WTC11 (cell line): ENCODE measurements around the gene OSBPL6. TPM values are rescaled to one million over a fixed set of nuclear protein-coding genes. Genes with fewer than 3 reads are reported as not detected.

Source experiments
- ATAC-seq: fragments of 200-7000 bp; cut with Tn5 transposase; 2 replicates; pipeline ENCODE4 v1.10.0; 2021; ENCODE audit warnings: mild to moderate bottlenecking, moderate library complexity
- CTCF ChIA-PET: fragments of 300-600 bp; sonication (Branson Sonifier 250); formaldehyde crosslinking; loops from one replicate; lab custom pipeline; 2021; ENCODE audit warnings: antibody characterized with exemption; lab: Charles Lee
- POLR2A ChIA-PET: fragments of 350-600 bp; sonication (Branson Sonifier 250); formaldehyde crosslinking; loops from one replicate; lab custom pipeline; 2021; ENCODE audit warnings: antibody characterized with exemption; lab: Charles Lee
- DNase-seq: peaks from one replicate; pipeline ENCODE4 v3.0.0; 2021; ENCODE audit warnings: low spot score
- H3K27ac Mint-ChIP-seq: 2 replicates; pipeline ENCODE4 v1.8.0; 2021; ENCODE audit warnings: mixed read lengths
- H3K27me3 Mint-ChIP-seq: 2 replicates; pipeline ENCODE4 v1.8.0; 2021; ENCODE audit warnings: low read depth, mild to moderate bottlenecking, moderate library complexity, mixed read lengths
- H3K36me3 Mint-ChIP-seq: 2 replicates; pipeline ENCODE4 v1.8.0; 2021; ENCODE audit warnings: mixed read lengths
- H3K4me1 Mint-ChIP-seq: 2 replicates; pipeline ENCODE4 v1.8.0; 2022; ENCODE audit warnings: mixed read lengths
- H3K4me3 Mint-ChIP-seq: 2 replicates; pipeline ENCODE4 v1.8.0; 2021; ENCODE audit warnings: mild to moderate bottlenecking, moderate library complexity, mixed read lengths
- H3K9me3 Mint-ChIP-seq: 2 replicates; pipeline ENCODE4 v1.8.0; 2021; ENCODE audit warnings: mixed read lengths
- ATF1 ChIP-seq: sonication (generic); formaldehyde crosslinking; IDR thresholded peaks from 2 replicates; pipeline ENCODE4 v1.8.1; 2023; ENCODE audit warnings: mild to moderate bottlenecking, moderate library complexity, missing genetic modification reagents
- CBFB ChIP-seq: sonication (generic); formaldehyde crosslinking; IDR thresholded peaks from 2 replicates; pipeline ENCODE4 v1.8.1; 2022; ENCODE audit warnings: mild to moderate bottlenecking, low read depth, missing genetic modification reagents
- ESRRA ChIP-seq: sonication (generic); formaldehyde crosslinking; IDR thresholded peaks from 2 replicates; pipeline ENCODE4 v1.8.1; 2022; ENCODE audit warnings: mild to moderate bottlenecking, missing genetic modification reagents, borderline replicate concordance
- FOXK1 ChIP-seq: sonication (generic); formaldehyde crosslinking; IDR thresholded peaks from 2 replicates; pipeline ENCODE4 v1.8.0; 2022; ENCODE audit warnings: mild to moderate bottlenecking, moderate library complexity, missing genetic modification reagents
- GABPB1 ChIP-seq: sonication (generic); formaldehyde crosslinking; IDR thresholded peaks from 2 replicates; pipeline ENCODE4 v1.8.1; 2023; ENCODE audit warnings: mild to moderate bottlenecking, missing genetic modification reagents
- HMGA2 ChIP-seq: fragments of 250-450 bp; sonication (Bioruptor Pico); IDR thresholded peaks from 2 replicates; pipeline ENCODE4 v1.4.0; 2021; ENCODE audit warnings: mild to moderate bottlenecking, moderate library complexity
- MYBL2 ChIP-seq: sonication (generic); formaldehyde crosslinking; IDR thresholded peaks from 2 replicates; pipeline ENCODE4 v1.8.1; 2023; ENCODE audit warnings: mild to moderate bottlenecking, moderate library complexity, missing genetic modification reagents
- NR1H2 ChIP-seq: sonication (generic); formaldehyde crosslinking; IDR thresholded peaks from 2 replicates; pipeline ENCODE4 v1.9.0; 2021; ENCODE audit warnings: mild to moderate bottlenecking, moderate library complexity, missing genetic modification reagents
- NR3C1 ChIP-seq: sonication (generic); formaldehyde crosslinking; conservative IDR thresholded peaks from 2 replicates; pipeline ENCODE4 v1.8.1; 2023; ENCODE audit warnings: low read depth, mild to moderate bottlenecking, missing genetic modification reagents
- SP1 ChIP-seq: sonication (generic); formaldehyde crosslinking; conservative IDR thresholded peaks from 2 replicates; pipeline ENCODE4 v1.8.1; 2022; ENCODE audit warnings: missing genetic modification reagents
- TEAD1 ChIP-seq: sonication (generic); formaldehyde crosslinking; IDR thresholded peaks from 2 replicates; pipeline ENCODE4 v1.8.0; 2022; ENCODE audit warnings: mild to moderate bottlenecking, missing genetic modification reagents
- ZBTB21 ChIP-seq: sonication (generic); formaldehyde crosslinking; IDR thresholded peaks from 2 replicates; pipeline ENCODE4 v1.8.1; 2023; ENCODE audit warnings: mild to moderate bottlenecking, missing genetic modification reagents, borderline replicate concordance
- ZNF219 ChIP-seq: sonication (generic); formaldehyde crosslinking; IDR thresholded peaks from 2 replicates; pipeline ENCODE4 v1.8.0; 2023; ENCODE audit warnings: missing genetic modification reagents, mild to moderate bottlenecking, borderline replicate concordance
- total RNA-seq: library from RNA; stranded (reverse); gene quantifications from 3 replicates; pipeline ENCODE4 v1.2.3, GENCODE V29; 2021
- TF ChIP-seq, protein P1 (sequence below): sonication (generic); formaldehyde crosslinking; IDR thresholded peaks from 2 replicates; pipeline ENCODE4 v1.8.1; 2022; ENCODE audit warnings: mild to moderate bottlenecking, missing genetic modification reagents, moderate library complexity, borderline replicate concordance
- TF ChIP-seq, protein P2 (sequence below): fragments of 250-450 bp; sonication (Bioruptor Pico); IDR thresholded peaks from 2 replicates; pipeline ENCODE4 v2.1.2; 2022; ENCODE audit warnings: mild to moderate bottlenecking, moderate library complexity
- TF ChIP-seq, protein P3 (sequence below): sonication (generic); formaldehyde crosslinking; IDR thresholded peaks from 2 replicates; pipeline ENCODE4 v1.8.1; 2023; ENCODE audit warnings: mild to moderate bottlenecking, missing genetic modification reagents
- TF ChIP-seq, protein P4 (sequence below): sonication (generic); formaldehyde crosslinking; IDR thresholded peaks from 2 replicates; pipeline ENCODE4 v1.8.1; 2022; ENCODE audit warnings: mild to moderate bottlenecking, moderate library complexity, missing genetic modification reagents
- TF ChIP-seq, protein P5 (sequence below): sonication (generic); formaldehyde crosslinking; IDR thresholded peaks from 2 replicates; pipeline ENCODE4 v1.8.0; 2022; ENCODE audit warnings: mild to moderate bottlenecking, missing genetic modification reagents
- TF ChIP-seq, protein P6 (sequence below): sonication (generic); formaldehyde crosslinking; conservative IDR thresholded peaks from 2 replicates; pipeline ENCODE4 v1.8.1; 2023; ENCODE audit warnings: mild to moderate bottlenecking, low read depth, missing genetic modification reagents, moderate library complexity

OSBPL6 gene
- total RNA-seq, 1 experiment from 2014 or later = 9.2 TPM

DNA sequence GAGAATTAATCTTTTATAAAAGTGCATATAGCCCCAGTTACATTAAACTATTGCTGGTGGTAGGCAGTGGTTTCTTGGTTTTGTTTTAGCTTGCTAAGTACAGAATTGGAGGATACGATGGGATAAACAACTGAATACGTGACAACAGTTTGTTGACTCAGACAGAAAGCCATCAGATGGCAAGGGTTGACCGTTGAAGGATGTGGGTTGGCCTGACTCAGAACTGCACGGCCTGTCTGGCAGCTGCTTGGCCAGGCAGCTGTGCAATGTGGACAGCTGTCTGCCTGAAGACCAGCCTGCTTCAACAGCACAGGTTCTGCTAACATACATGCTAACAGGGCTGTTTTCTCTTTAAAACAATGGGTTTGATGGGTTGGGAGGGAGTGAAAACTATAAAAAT lies 210.1 kb downstream of the OSBPL6 start:
- no peaks in the 10 kb centered on the region for H3K36me3 Mint-ChIP-seq
- H3K27ac Mint-ChIP-seq = no peak overlapping the region
- DNase-seq (no peak), ATAC-seq (peak; percentile 32; the same call in 1 of the 2 replicates)
- POLR2A ChIA-PET = no interaction called here
- no peak overlapping the region for H3K4me3 Mint-ChIP-seq
- CTCF ChIA-PET = no interaction called here
- no peak for TF ChIP-seq NR1H2 (CRISPR knock-in tag)
- no peak for TF ChIP-seq ESRRA (CRISPR knock-in tag)
- TF ChIP-seq HMGA2 (CRISPR knock-in tag) = no peak
- TF ChIP-seq TEAD1 (CRISPR knock-in tag) = no peak
- TF ChIP-seq NR3C1 = no peak
- no peak for TF ChIP-seq SP1 (CRISPR knock-in tag)
- no peak for TF ChIP-seq MYBL2 (CRISPR knock-in tag)
- TF ChIP-seq, all 79 proteins: peak for 0
- no peaks in the 10 kb centered on the region for H3K27me3 Mint-ChIP-seq
- peaks cover 6% of the 10 kb centered on the region for H3K4me1 Mint-ChIP-seq
- no peaks in the 10 kb centered on the region for H3K9me3 Mint-ChIP-seq

DNA sequence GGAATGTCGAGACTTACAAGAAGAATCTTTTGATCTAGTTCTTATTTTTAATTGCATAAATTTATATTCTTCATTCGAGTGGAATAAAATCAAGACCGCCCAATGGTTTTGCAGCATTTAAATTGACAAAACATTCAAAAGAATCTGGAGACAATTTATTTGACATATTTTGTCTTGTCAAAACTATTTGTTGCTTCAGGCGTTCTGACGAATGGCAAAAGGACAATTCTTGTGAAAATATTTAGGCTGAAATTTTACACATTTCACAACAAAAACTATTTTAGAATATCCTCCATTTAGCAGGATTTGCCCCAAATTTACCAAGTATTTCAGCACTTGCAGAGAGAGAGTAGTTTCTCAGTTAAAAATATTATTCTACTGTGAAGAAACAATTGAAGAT lies 214.9 kb downstream of the OSBPL6 start:
- Mint-ChIP-seq H3K4me1 (peaks cover 5% of the 10 kb centered on the region; the same call in 1 of the 2 replicates), H3K9me3 (no peaks in the 10 kb centered on the region), H3K4me3 (no peak overlapping the region), H3K36me3 (no peaks in the 10 kb centered on the region), H3K27ac (no peak overlapping the region), H3K27me3 (peaks cover 9% of the 10 kb centered on the region; the same call in 1 of the 2 replicates)
- CTCF ChIA-PET = no interaction called here
- POLR2A ChIA-PET = no interaction called here
- no peak for DNase-seq
- TF ChIP-seq, protein P1, sequence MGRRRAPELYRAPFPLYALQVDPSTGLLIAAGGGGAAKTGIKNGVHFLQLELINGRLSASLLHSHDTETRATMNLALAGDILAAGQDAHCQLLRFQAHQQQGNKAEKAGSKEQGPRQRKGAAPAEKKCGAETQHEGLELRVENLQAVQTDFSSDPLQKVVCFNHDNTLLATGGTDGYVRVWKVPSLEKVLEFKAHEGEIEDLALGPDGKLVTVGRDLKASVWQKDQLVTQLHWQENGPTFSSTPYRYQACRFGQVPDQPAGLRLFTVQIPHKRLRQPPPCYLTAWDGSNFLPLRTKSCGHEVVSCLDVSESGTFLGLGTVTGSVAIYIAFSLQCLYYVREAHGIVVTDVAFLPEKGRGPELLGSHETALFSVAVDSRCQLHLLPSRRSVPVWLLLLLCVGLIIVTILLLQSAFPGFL (CRISPR knock-in tag) = no peak
- TF ChIP-seq GABPB1 (CRISPR knock-in tag) = no peak
- TF ChIP-seq, protein P2, sequence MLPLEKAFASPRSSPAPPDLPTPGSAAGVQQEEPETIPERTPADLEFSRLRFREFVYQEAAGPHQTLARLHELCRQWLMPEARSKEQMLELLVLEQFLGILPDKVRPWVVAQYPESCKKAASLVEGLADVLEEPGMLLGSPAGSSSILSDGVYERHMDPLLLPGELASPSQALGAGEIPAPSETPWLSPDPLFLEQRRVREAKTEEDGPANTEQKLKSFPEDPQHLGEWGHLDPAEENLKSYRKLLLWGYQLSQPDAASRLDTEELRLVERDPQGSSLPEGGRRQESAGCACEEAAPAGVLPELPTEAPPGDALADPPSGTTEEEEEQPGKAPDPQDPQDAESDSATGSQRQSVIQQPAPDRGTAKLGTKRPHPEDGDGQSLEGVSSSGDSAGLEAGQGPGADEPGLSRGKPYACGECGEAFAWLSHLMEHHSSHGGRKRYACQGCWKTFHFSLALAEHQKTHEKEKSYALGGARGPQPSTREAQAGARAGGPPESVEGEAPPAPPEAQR (CRISPR knock-in tag) = no peak
- TF ChIP-seq, protein P3, sequence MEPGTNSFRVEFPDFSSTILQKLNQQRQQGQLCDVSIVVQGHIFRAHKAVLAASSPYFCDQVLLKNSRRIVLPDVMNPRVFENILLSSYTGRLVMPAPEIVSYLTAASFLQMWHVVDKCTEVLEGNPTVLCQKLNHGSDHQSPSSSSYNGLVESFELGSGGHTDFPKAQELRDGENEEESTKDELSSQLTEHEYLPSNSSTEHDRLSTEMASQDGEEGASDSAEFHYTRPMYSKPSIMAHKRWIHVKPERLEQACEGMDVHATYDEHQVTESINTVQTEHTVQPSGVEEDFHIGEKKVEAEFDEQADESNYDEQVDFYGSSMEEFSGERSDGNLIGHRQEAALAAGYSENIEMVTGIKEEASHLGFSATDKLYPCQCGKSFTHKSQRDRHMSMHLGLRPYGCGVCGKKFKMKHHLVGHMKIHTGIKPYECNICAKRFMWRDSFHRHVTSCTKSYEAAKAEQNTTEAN = no peak
- TF ChIP-seq ZNF219 (CRISPR knock-in tag) = no peak
- ATAC-seq = no peak

DNA sequence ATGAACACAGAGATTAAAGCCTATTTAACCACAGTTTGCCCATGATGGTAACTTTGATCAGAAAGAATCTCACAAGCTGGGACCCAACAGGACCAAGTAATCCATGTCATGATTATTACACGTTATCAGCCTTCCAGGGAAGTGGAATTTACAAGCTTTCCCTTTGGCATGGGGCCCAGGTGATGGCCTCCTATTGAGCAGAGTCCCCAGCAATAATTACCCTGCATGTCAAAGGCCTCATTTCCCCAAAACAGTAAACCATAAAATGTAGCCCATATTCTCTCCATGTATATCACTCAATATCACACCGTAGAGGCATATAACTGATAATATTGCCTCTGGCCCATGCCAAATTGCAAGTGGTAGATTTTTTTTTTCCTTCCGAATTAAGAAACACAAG lies 217.7 kb downstream of the OSBPL6 start:
- DNase-seq (no peak), ATAC-seq (no peak)
- ChIA-PET CTCF (no interaction called here), POLR2A (interaction anchor here (0.7 to 1.5 kb wide), 3 partner anchors 129 to 1280 kb away, joined by 3 to 6 read pairs (median 3); no protein-coding TSS in a partner anchor)
- no peak overlapping the region for H3K27ac Mint-ChIP-seq
- no peaks in the 10 kb centered on the region for H3K9me3 Mint-ChIP-seq
- H3K4me1 Mint-ChIP-seq = peaks cover 13% of the 10 kb centered on the region
- no peak overlapping the region for H3K4me3 Mint-ChIP-seq
- H3K36me3 Mint-ChIP-seq = no peaks in the 10 kb centered on the region
- H3K27me3 Mint-ChIP-seq = peaks cover 9% of the 10 kb centered on the region; the same call in 1 of the 2 replicates
- TF ChIP-seq ESRRA (CRISPR knock-in tag) (no peak), ATF1 (CRISPR knock-in tag) (no peak), NR3C1 (no peak), GABPB1 (CRISPR knock-in tag) (no peak), CBFB (no peak), ZBTB21 (CRISPR knock-in tag) (no peak), FOXK1 (CRISPR knock-in tag) (no peak)
- TF ChIP-seq, protein P3 = no peak
- TF ChIP-seq, protein P4, sequence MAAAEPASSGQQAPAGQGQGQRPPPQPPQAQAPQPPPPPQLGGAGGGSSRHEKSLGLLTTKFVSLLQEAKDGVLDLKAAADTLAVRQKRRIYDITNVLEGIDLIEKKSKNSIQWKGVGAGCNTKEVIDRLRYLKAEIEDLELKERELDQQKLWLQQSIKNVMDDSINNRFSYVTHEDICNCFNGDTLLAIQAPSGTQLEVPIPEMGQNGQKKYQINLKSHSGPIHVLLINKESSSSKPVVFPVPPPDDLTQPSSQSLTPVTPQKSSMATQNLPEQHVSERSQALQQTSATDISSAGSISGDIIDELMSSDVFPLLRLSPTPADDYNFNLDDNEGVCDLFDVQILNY (CRISPR knock-in tag) = no peak
- TF ChIP-seq, protein P1 (CRISPR knock-in tag) = no peak
- TF ChIP-seq, protein P5, sequence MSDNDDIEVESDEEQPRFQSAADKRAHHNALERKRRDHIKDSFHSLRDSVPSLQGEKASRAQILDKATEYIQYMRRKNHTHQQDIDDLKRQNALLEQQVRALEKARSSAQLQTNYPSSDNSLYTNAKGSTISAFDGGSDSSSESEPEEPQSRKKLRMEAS (CRISPR knock-in tag) = no peak
- TF ChIP-seq, protein P6, sequence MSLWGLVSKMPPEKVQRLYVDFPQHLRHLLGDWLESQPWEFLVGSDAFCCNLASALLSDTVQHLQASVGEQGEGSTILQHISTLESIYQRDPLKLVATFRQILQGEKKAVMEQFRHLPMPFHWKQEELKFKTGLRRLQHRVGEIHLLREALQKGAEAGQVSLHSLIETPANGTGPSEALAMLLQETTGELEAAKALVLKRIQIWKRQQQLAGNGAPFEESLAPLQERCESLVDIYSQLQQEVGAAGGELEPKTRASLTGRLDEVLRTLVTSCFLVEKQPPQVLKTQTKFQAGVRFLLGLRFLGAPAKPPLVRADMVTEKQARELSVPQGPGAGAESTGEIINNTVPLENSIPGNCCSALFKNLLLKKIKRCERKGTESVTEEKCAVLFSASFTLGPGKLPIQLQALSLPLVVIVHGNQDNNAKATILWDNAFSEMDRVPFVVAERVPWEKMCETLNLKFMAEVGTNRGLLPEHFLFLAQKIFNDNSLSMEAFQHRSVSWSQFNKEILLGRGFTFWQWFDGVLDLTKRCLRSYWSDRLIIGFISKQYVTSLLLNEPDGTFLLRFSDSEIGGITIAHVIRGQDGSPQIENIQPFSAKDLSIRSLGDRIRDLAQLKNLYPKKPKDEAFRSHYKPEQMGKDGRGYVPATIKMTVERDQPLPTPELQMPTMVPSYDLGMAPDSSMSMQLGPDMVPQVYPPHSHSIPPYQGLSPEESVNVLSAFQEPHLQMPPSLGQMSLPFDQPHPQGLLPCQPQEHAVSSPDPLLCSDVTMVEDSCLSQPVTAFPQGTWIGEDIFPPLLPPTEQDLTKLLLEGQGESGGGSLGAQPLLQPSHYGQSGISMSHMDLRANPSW (CRISPR knock-in tag) = no peak
